GM23338 (cell line): Measurements from ENCODE around the gene RUVBL1.

Experiments used
- CREB1 ChIP-seq: fragments of 250-450 bp; sonication (Bioruptor Pico); IDR thresholded peaks from 2 replicates; pipeline ENCODE4 v1.5.0; 2020; ENCODE audit warnings: low read depth, mild to moderate bottlenecking, moderate library complexity
- CTCF ChIP-seq, 2 experiments: fragments of 200-600 bp in 1 of 2; sonication (generic) in 1 of 2; conservative IDR thresholded peaks; 2 replicates each; pipeline versions ENCODE4 v1.5.1 to v1.6.1; 2016 to 2017; ENCODE audit warnings: antibody characterized with exemption in 2 of 2, low read depth in 2 of 2, mild to moderate bottlenecking in 2 of 2, moderate library complexity in 1 of 2
- ETS1 ChIP-seq: IDR thresholded peaks from 2 replicates; pipeline ENCODE4 v1.6.1; 2016; ENCODE audit warnings: antibody characterized with exemption
- EZH2 ChIP-seq: fragments of 200-600 bp; sonication (generic); IDR thresholded peaks from one replicate; pipeline ENCODE4 v1.8.0; 2017; ENCODE audit warnings: antibody characterized with exemption, mild to moderate bottlenecking, low read depth; ENCODE audit not compliant: unreplicated experiment
- EZH2phosphoT487 ChIP-seq: fragments of 200-600 bp; sonication (generic); IDR thresholded peaks from one replicate; pipeline ENCODE4 v1.8.1; 2018; ENCODE audit warnings: antibody characterized with exemption; ENCODE audit not compliant: unreplicated experiment
- JUNB ChIP-seq: IDR thresholded peaks from one replicate; pipeline ENCODE4 v1.6.1; 2016; ENCODE audit warnings: antibody characterized with exemption; ENCODE audit not compliant: unreplicated experiment
- NANOG ChIP-seq: IDR thresholded peaks from 2 replicates; pipeline ENCODE4 v1.6.1; 2016; ENCODE audit warnings: antibody characterized with exemption, borderline replicate concordance
- POLR2AphosphoS5 ChIP-seq: IDR thresholded peaks from 2 replicates; pipeline ENCODE4 v1.6.1; 2016; ENCODE audit warnings: antibody characterized with exemption, low read depth
- REST ChIP-seq: IDR thresholded peaks from one replicate; pipeline ENCODE4 v1.6.1; 2018; ENCODE audit warnings: antibody characterized with exemption; ENCODE audit not compliant: unreplicated experiment
- STAT1 ChIP-seq: IDR thresholded peaks from one replicate; pipeline ENCODE4 v1.6.1; 2016; ENCODE audit warnings: antibody characterized with exemption; ENCODE audit not compliant: unreplicated experiment
- ZNF114 ChIP-seq: fragments of 250-450 bp; sonication (Bioruptor Pico); IDR thresholded peaks from 2 replicates; pipeline ENCODE4 v1.5.0; 2020; ENCODE audit warnings: mild to moderate bottlenecking, moderate library complexity
- ZNF331 ChIP-seq: fragments of 250-450 bp; sonication (Bioruptor Pico); IDR thresholded peaks from 2 replicates; pipeline ENCODE4 v1.5.0; 2020; ENCODE audit warnings: low read depth, mild to moderate bottlenecking, moderate library complexity
- ZNF462 ChIP-seq: fragments of 250-450 bp; sonication (Bioruptor Pico); IDR thresholded peaks from 2 replicates; pipeline ENCODE4 v1.5.0; 2020; ENCODE audit warnings: mild to moderate bottlenecking, moderate library complexity

- no peak for TF ChIP-seq CTCF (conservative IDR thresholded peaks at IDR 0.05; ENCODE audit: low read depth in 2 of 2)
- TF ChIP-seq EZH2phosphoT487, result no peak
- no peak for TF ChIP-seq JUNB
- no peak for TF ChIP-seq EZH2
- no peak for TF ChIP-seq POLR2AphosphoS5
- TF ChIP-seq ZNF462 (CRISPR knock-in tag), result no peak
- TF ChIP-seq REST, result no peak
- no peak for TF ChIP-seq NANOG
- no peak for TF ChIP-seq CREB1 (CRISPR knock-in tag)
- TF ChIP-seq STAT1, result no peak
- TF ChIP-seq ETS1, result no peak
- no peak for TF ChIP-seq ZNF331 (CRISPR knock-in tag)
- no peak for TF ChIP-seq ZNF114 (CRISPR knock-in tag)
These were observed 4.6 kb upstream of the RUVBL1 start for GRCh38 chr3:128128251-128128650.
